ENCODE data around the gene STAT6. TPM values are rescaled to one million over a fixed set of nuclear protein-coding genes. Genes with fewer than 3 reads are reported as not detected.

Gene STAT6
- polyA plus RNA-seq, 1 donor (not counting 4 experiments of a cell fraction or from before 2014, with no cell fraction given): 113 TPM

DNA sequence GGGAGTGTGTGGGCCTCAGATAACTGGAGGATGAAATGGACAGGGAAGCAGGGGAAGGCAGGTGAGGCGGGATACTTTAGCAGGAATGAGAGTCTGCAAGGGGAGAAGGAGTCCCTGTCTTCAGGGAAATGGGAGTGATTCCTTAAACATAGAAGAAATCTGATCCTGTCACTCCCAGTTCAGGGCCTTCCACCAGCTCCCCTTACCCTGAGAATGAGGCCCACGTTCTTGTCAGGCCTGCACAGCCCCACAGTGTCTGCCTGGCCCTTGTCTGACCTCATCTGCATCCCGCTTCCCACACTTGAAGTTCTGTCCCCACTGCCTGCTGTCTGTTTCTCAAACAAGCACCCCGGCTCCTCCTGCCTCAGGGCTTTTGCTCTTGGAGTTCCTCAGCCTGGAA, 48.9 kb upstream of the STAT6 start:
- Histone ChIP-seq H3K9me3 (ENCODE audit: control insufficient read depth, low read depth, low read length) (no peaks in the 10 kb centered on the region), H3K27ac (ENCODE audit: control insufficient read depth, insufficient read depth, low read length) (no peak overlapping the region), H3K27me3 (ENCODE audit: control insufficient read depth, extremely low read depth, insufficient read depth, low read length) (no peaks in the 10 kb centered on the region), H3K36me3 (ENCODE audit: control insufficient read depth in 2 of 2, extremely low read depth in 1 of 2, insufficient read depth in 2 of 2, low read length in 2 of 2) (peaks cover 0 to 18% of the 10 kb centered on the region in 2 experiments), H3K4me2 (ENCODE audit: control insufficient read depth, extremely low read depth, insufficient read depth, low read depth, low read length) (no peak overlapping the region), H3K79me2 (ENCODE audit: control insufficient read depth, insufficient read depth, low read length) (no peaks in the 10 kb centered on the region), H3K9ac (ENCODE audit: control insufficient read depth, extremely low read depth, insufficient read depth, low read length) (no peak overlapping the region), H3K4me1 (ENCODE audit: control insufficient read depth, extremely low read depth, insufficient read depth, low read length) (peaks cover under 1% of the 10 kb centered on the region), H2AFZ (ENCODE audit: control insufficient read depth, low read length) (no peak overlapping the region), H3K4me3 (ENCODE audit: control insufficient read depth in 2 of 3, extremely low read depth in 1 of 3, insufficient read depth in 2 of 3, low read depth in 1 of 3, low read length in 3 of 3) (no peak overlapping the region), H3K9me1 (ENCODE audit: control insufficient read depth, extremely low read depth, insufficient read depth, low read length) (no peaks in the 10 kb centered on the region), H4K20me1 (ENCODE audit: control insufficient read depth, extremely low read depth, insufficient read depth, low read length) (no peaks in the 10 kb centered on the region)
- FAIRE-seq (no peak), DNase-seq (ENCODE audit: low read depth, low spot score) (no peak)
- dilution Hi-C loops (cut with MboI; ENCODE audit: extremely low pct_ligation_motif_present, low sequenced_read_pairs): no loop called here
- no peak for TF ChIP-seq EZH2 (IDR thresholded peaks at IDR 0.05; ENCODE audit: low read length)
- TF ChIP-seq, protein P1, sequence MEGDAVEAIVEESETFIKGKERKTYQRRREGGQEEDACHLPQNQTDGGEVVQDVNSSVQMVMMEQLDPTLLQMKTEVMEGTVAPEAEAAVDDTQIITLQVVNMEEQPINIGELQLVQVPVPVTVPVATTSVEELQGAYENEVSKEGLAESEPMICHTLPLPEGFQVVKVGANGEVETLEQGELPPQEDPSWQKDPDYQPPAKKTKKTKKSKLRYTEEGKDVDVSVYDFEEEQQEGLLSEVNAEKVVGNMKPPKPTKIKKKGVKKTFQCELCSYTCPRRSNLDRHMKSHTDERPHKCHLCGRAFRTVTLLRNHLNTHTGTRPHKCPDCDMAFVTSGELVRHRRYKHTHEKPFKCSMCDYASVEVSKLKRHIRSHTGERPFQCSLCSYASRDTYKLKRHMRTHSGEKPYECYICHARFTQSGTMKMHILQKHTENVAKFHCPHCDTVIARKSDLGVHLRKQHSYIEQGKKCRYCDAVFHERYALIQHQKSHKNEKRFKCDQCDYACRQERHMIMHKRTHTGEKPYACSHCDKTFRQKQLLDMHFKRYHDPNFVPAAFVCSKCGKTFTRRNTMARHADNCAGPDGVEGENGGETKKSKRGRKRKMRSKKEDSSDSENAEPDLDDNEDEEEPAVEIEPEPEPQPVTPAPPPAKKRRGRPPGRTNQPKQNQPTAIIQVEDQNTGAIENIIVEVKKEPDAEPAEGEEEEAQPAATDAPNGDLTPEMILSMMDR (optimal IDR thresholded peaks at IDR 0.05 in 1 of 3, IDR thresholded peaks at IDR 0.05 in 1 of 3, conservative IDR thresholded peaks at IDR 0.05 in 1 of 3; ENCODE audit: extremely low read depth in 1 of 3, insufficient read depth in 2 of 3, low read length in 3 of 3): no peak

- FAIRE-seq (no peak), DNase-seq (ENCODE audit: low read depth, low spot score) (no peak)
- Histone ChIP-seq H3K4me2 (ENCODE audit: control insufficient read depth, extremely low read depth, insufficient read depth, low read depth, low read length) (no peak overlapping the region), H3K27me3 (ENCODE audit: control insufficient read depth, extremely low read depth, insufficient read depth, low read length) (no peaks in the 10 kb centered on the region), H3K79me2 (ENCODE audit: control insufficient read depth, insufficient read depth, low read length) (no peaks in the 10 kb centered on the region), H3K4me3 (ENCODE audit: control insufficient read depth in 2 of 3, extremely low read depth in 1 of 3, insufficient read depth in 2 of 3, low read depth in 1 of 3, low read length in 3 of 3) (no peak overlapping the region), H3K36me3 (ENCODE audit: control insufficient read depth in 2 of 2, extremely low read depth in 1 of 2, insufficient read depth in 2 of 2, low read length in 2 of 2) (peaks cover 0 to 24% of the 10 kb centered on the region in 2 experiments), H3K9me1 (ENCODE audit: control insufficient read depth, extremely low read depth, insufficient read depth, low read length) (no peaks in the 10 kb centered on the region), H4K20me1 (ENCODE audit: control insufficient read depth, extremely low read depth, insufficient read depth, low read length) (no peaks in the 10 kb centered on the region), H3K9ac (ENCODE audit: control insufficient read depth, extremely low read depth, insufficient read depth, low read length) (no peak overlapping the region), H3K4me1 (ENCODE audit: control insufficient read depth, extremely low read depth, insufficient read depth, low read length) (no peaks in the 10 kb centered on the region), H2AFZ (ENCODE audit: control insufficient read depth, low read length) (no peak overlapping the region), H3K27ac (ENCODE audit: control insufficient read depth, insufficient read depth, low read length) (no peak overlapping the region), H3K9me3 (ENCODE audit: control insufficient read depth, low read depth, low read length) (no peaks in the 10 kb centered on the region)
- dilution Hi-C loops (cut with MboI; ENCODE audit: extremely low pct_ligation_motif_present, low sequenced_read_pairs): no loop called here
- TF ChIP-seq, protein P1 (optimal IDR thresholded peaks at IDR 0.05 in 1 of 3, IDR thresholded peaks at IDR 0.05 in 1 of 3, conservative IDR thresholded peaks at IDR 0.05 in 1 of 3; ENCODE audit: extremely low read depth in 1 of 3, insufficient read depth in 2 of 3, low read length in 3 of 3): no peak
- TF ChIP-seq EZH2 (IDR thresholded peaks at IDR 0.05; ENCODE audit: low read length): no peak
Observed at GRCh38 chr12:57159311-57159710, 48.1 kb upstream of the STAT6 start.

Data from keratinocyte (primary cell).